Renal cortex interstitium (tissue), 11 donors: Measurements from ENCODE around the gene ERC2. TPM values are rescaled to one million over a fixed set of nuclear protein-coding genes. Genes with fewer than 3 reads are reported as not detected.
A peak's percentile ranks its signal among the peaks of the same experiment; 100 is the strongest.

ENCODE experiments used
- DNase-seq, 11 donors: peaks; one replicate each; pipeline ENCODE4 v3.0.0-alpha.2; 2013; ENCODE audit warnings: low read depth in 9 of 11, low spot score in 4 of 11; ENCODE audit errors: extremely low read depth in 1 of 11
- polyA plus RNA-seq, 3 donors: library from polyadenylated mRNA; unstranded; fragments of 120-200 nt; gene quantifications; one replicate each; pipeline ENCODE4 v1.2.1, GENCODE V29; 2013; ENCODE audit not compliant: insufficient read length in 3 of 3

Gene ERC2
- polyA plus RNA-seq, 3 donors: 2.4 to 4.2 (median 3.3) TPM

GRCh38 chr3:56379723-56380287 lies 88.5 kb downstream of the ERC2 start:
- DNase-seq: no peak

GRCh38 chr3:56375654-56376053 lies 92.6 kb downstream of the ERC2 start:
- no peak for DNase-seq

DNA sequence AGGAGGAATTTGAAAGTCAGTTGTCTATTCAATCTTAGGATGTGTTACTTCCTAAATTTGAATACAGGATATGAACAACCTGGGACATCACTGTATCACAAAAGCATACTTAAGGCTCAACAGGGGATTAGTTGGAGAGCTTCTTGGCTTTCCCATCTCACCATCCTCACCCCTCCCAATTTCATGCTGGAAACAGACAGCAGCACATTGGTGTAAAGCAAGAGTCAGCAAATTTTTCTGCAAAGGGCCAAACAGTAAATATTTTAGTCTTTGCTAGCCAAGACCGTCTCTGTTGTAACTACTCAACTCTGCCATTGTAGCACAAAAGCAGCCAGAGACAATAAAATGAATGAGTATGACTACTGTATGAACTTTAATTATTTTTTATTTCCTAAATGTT lies 94.9 kb downstream of the ERC2 start:
- no peak for DNase-seq

- no peak for DNase-seq
Measured at GRCh38 chr3:56370991-56371775, 97.1 kb downstream of the ERC2 start.

- no peak for DNase-seq
Measured at GRCh38 chr3:56369914-56370313, 98.4 kb downstream of the ERC2 start.

- DNase-seq: no peak
Measured at GRCh38 chr3:56368846-56369245, 99.4 kb downstream of the ERC2 start.

- no peak for DNase-seq
Measured at GRCh38 chr3:56366641-56367162, 101.6 kb downstream of the ERC2 start.

- no peak for DNase-seq
Measured at GRCh38 chr3:56365905-56366640, 102.2 kb downstream of the ERC2 start.

- DNase-seq: no peak
Measured at GRCh38 chr3:56364665-56365064, 103.6 kb downstream of the ERC2 start.

- no peak for DNase-seq
Measured at GRCh38 chr3:56363720-56364119, 104.5 kb downstream of the ERC2 start.

- DNase-seq: no peak
Measured at GRCh38 chr3:56361731-56362130, 106.5 kb downstream of the ERC2 start.

- peak in 7 of 11 donors; percentile 9 to 35 (median 20) for DNase-seq
Measured at GRCh38 chr3:56357266-56357665, 111.0 kb downstream of the ERC2 start.

- no peak for DNase-seq
Measured at GRCh38 chr3:56356808-56357207, 111.5 kb downstream of the ERC2 start.

GRCh38 chr3:56355570-56356185 lies 112.6 kb downstream of the ERC2 start:
- no peak for DNase-seq

DNA sequence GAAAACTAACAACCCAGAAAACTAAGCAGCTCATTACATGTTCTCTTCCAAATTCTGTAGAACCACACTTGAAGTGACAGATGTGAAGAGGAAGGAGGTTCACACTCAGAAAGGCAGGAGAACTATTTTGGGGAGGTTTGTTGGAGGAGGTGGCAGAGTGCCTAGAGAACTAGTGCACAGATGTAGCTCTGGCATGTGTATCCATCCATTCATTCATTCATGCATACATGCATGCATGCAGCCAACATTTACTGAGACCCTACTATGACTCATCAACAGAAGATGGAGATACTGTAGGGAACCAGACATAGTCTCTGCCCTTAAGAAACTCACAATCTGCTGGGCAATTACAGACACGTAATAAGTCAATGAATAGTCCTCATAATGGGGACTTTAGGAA lies 116.7 kb downstream of the ERC2 start:
- no peak for DNase-seq

- DNase-seq: peak in 2 of 11 donors; percentile 2 to 7
Measured at GRCh38 chr3:56347219-56347871, 120.9 kb downstream of the ERC2 start.

GRCh38 chr3:56342475-56342874 lies 125.8 kb downstream of the ERC2 start:
- DNase-seq: no peak

GRCh38 chr3:56339671-56340070 lies 128.6 kb downstream of the ERC2 start:
- DNase-seq: no peak

GRCh38 chr3:56339244-56339643 lies 129.0 kb downstream of the ERC2 start:
- no peak for DNase-seq
